H1 (cell line): ENCODE results near the gene ID2. TPM values are rescaled to one million over a fixed set of nuclear protein-coding genes. Genes with fewer than 3 reads are reported as not detected.

ENCODE experiments used
- CTCF ChIA-PET: fragments of 300-600 bp; sonication (Branson Sonifier 250); formaldehyde crosslinking; loops from one replicate; lab custom pipeline; 2021; ENCODE audit not compliant: partially characterized antibody; lab: Charles Lee
- POLR2A ChIA-PET: fragments of 300-600 bp; sonication (Branson Sonifier 250); formaldehyde crosslinking; loops from one replicate; lab custom pipeline; 2021; ENCODE audit warnings: inconsistent platforms; ENCODE audit not compliant: partially characterized antibody; lab: Charles Lee
- DNase-seq, 2 experiments: peaks; one replicate each; pipeline versions ENCODE4 v3.0.0 to v3.0.0-alpha.2; 2010 to 2022; ENCODE audit warnings: low spot score in 2 of 2, low read depth in 1 of 2, mixed read lengths in 1 of 2
- FAIRE-seq: peaks from 2 replicates; lab custom pipeline; 2011; peaks lifted over from hg19 to GRCh38; lab: Jason Lieb, UNC
- H2AFZ ChIP-seq: 2 replicates; pipeline ENCODE4 v1.8.1; 2012; ENCODE audit warnings: low read length, inconsistent platforms
- H2AK5ac ChIP-seq: 2 replicates; pipeline ENCODE4 v1.6.1; 2013; ENCODE audit warnings: low read depth, low read length
- H2BK120ac ChIP-seq: replicated peaks from 2 replicates; pipeline ENCODE3; 2013; ENCODE audit warnings: low read depth, low read length, inconsistent platforms
- H2BK12ac ChIP-seq: 2 replicates; pipeline ENCODE4 v1.6.1; 2013; ENCODE audit warnings: low read depth, low read length
- H2BK15ac ChIP-seq: 2 replicates; pipeline ENCODE4 v1.6.1; 2013; ENCODE audit warnings: low read length
- H2BK20ac ChIP-seq: 2 replicates; pipeline ENCODE4 v1.6.1; 2013; ENCODE audit warnings: low read length
- H2BK5ac ChIP-seq: 2 replicates; pipeline ENCODE4 v1.6.1; 2013; ENCODE audit warnings: low read depth, low read length
- H3K14ac ChIP-seq: 2 replicates; pipeline ENCODE4 v1.6.1; 2013; ENCODE audit warnings: inconsistent platforms; ENCODE audit not compliant: insufficient read length
- H3K18ac ChIP-seq: 2 replicates; pipeline ENCODE4 v1.6.1; 2013; ENCODE audit warnings: low read length; ENCODE audit errors: extremely low read depth
- H3K23ac ChIP-seq: 2 replicates; pipeline ENCODE4 v1.6.1; 2013; ENCODE audit warnings: inconsistent platforms; ENCODE audit not compliant: insufficient read length
- H3K23me2 ChIP-seq: 2 replicates; pipeline ENCODE4 v1.6.1; 2013; ENCODE audit warnings: low read depth, low read length
- H3K27ac ChIP-seq: 2 replicates; pipeline ENCODE4 v1.6.1; 2011; ENCODE audit warnings: low read depth, low read length, inconsistent platforms
- H3K27me3 ChIP-seq, 4 experiments: replicated peaks in 1 of 4; 1 replicate in 1 of 4; 2 replicates in 3 of 4; pipeline versions ENCODE4 v1.6.1 to v1.8.1; 2011 to 2013; ENCODE audit warnings: low read length in 3 of 4, mild to moderate bottlenecking in 3 of 4, inconsistent platforms in 2 of 4, mixed read lengths in 2 of 4, moderate library complexity in 1 of 4; ENCODE audit not compliant: control insufficient read depth in 3 of 4, insufficient read depth in 3 of 4; ENCODE audit errors: extremely low read depth in 1 of 4
- H3K36me3 ChIP-seq, 4 experiments: 2 replicates each; pipeline versions ENCODE4 v1.6.1 to v1.8.1; 2011 to 2013; ENCODE audit warnings: mild to moderate bottlenecking in 4 of 4, low read length in 3 of 4, moderate library complexity in 2 of 4, control low read depth in 1 of 4, inconsistent platforms in 1 of 4; ENCODE audit not compliant: insufficient read depth in 4 of 4, control insufficient read depth in 2 of 4
- H3K4ac ChIP-seq: replicated peaks from 2 replicates; pipeline ENCODE3; 2013; ENCODE audit warnings: low read length, low read depth, mixed read lengths, inconsistent platforms; ENCODE audit not compliant: insufficient read length
- H3K4me1 ChIP-seq, 4 experiments: replicated peaks in 1 of 4; 1 replicate in 1 of 4; 2 replicates in 3 of 4; pipeline versions ENCODE4 v1.6.1 to v1.8.1; 2011 to 2013; ENCODE audit warnings: low read length in 3 of 4, inconsistent platforms in 2 of 4, mixed read lengths in 1 of 4; ENCODE audit not compliant: insufficient read depth in 4 of 4, control insufficient read depth in 3 of 4
- H3K4me2 ChIP-seq, 2 experiments: 2 replicates each; pipeline versions ENCODE4 v1.6.1 to v1.8.1; 2011 to 2013; ENCODE audit warnings: low read depth in 2 of 2, low read length in 2 of 2, control low read depth in 1 of 2, inconsistent platforms in 1 of 2, mild to moderate bottlenecking in 1 of 2; ENCODE audit not compliant: insufficient read depth in 1 of 2
- H3K4me3 ChIP-seq, 4 experiments: fragments of 200-600, 300-600 bp in 1 of 4; sonication (generic), shearing (Covaris generic), sonication (Bioruptor Twin) in 1 of 4; 2 replicates each; pipeline versions ENCODE4 v1.5.1 to v1.8.1; 2011 to 2016; ENCODE audit warnings: low read length in 4 of 4, low read depth in 3 of 4, control low read depth in 2 of 4, inconsistent platforms in 2 of 4, mild to moderate bottlenecking in 2 of 4, mixed read lengths in 1 of 4, moderate library complexity in 1 of 4; ENCODE audit not compliant: insufficient read depth in 2 of 4; ENCODE audit errors: extremely low read depth in 1 of 4
- H3K56ac ChIP-seq: replicated peaks from 2 replicates; pipeline ENCODE3; 2013; ENCODE audit warnings: low read depth, mild to moderate bottlenecking, mixed read lengths, low read length, inconsistent platforms; ENCODE audit not compliant: insufficient read length
- H3K79me1 ChIP-seq: 2 replicates; pipeline ENCODE4 v1.6.1; 2013; ENCODE audit warnings: low read depth, low read length, control low read depth
- H3K79me2 ChIP-seq, 2 experiments: 2 replicates each; pipeline versions ENCODE4 v1.6.1 to v1.8.1; 2012 to 2013; ENCODE audit warnings: low read length in 2 of 2, mild to moderate bottlenecking in 2 of 2, inconsistent platforms in 1 of 2; ENCODE audit not compliant: insufficient read depth in 2 of 2, control insufficient read depth in 1 of 2
- H3K9ac ChIP-seq, 4 experiments: replicated peaks in 1 of 4; 1 replicate in 1 of 4; 2 replicates in 3 of 4; pipeline versions ENCODE4 v1.6.1 to v1.8.1; 2011 to 2013; ENCODE audit warnings: low read depth in 3 of 4, low read length in 3 of 4, control low read depth in 2 of 4, mild to moderate bottlenecking in 2 of 4, moderate library complexity in 2 of 4, inconsistent platforms in 1 of 4; ENCODE audit errors: extremely low read depth in 1 of 4
- H3K9me3 ChIP-seq, 2 experiments: 2 replicates each; pipeline versions ENCODE4 v1.6.1 to v1.8.1; 2012 to 2013; ENCODE audit warnings: mild to moderate bottlenecking in 2 of 2, moderate library complexity in 2 of 2, control low read depth in 1 of 2, inconsistent platforms in 1 of 2, low read depth in 1 of 2, low read length in 1 of 2, mixed read lengths in 1 of 2; ENCODE audit not compliant: insufficient read depth in 2 of 2
- H4K20me1 ChIP-seq, 2 experiments: replicated peaks in 1 of 2; 2 replicates each; pipeline versions ENCODE3 to v1.8.1; 2011 to 2013; ENCODE audit warnings: inconsistent platforms in 2 of 2, low read length in 2 of 2, mild to moderate bottlenecking in 1 of 2; ENCODE audit not compliant: insufficient read depth in 2 of 2, control insufficient read depth in 1 of 2
- H4K5ac ChIP-seq: 2 replicates; pipeline ENCODE4 v1.6.1; 2013; ENCODE audit warnings: low read length, low read depth, mixed read lengths, inconsistent platforms; ENCODE audit not compliant: insufficient read length
- H4K8ac ChIP-seq: 2 replicates; pipeline ENCODE4 v1.8.0; 2013; ENCODE audit warnings: mild to moderate bottlenecking, moderate library complexity, low read length, inconsistent platforms; ENCODE audit not compliant: insufficient read depth; ENCODE audit errors: extremely low read depth
- H4K91ac ChIP-seq: replicated peaks from 2 replicates; pipeline ENCODE3; 2013; ENCODE audit warnings: low read length, mixed read lengths, inconsistent platforms; ENCODE audit not compliant: insufficient read length
- ASH2L ChIP-seq: fragments of 200-600, 300-600 bp; sonication (generic); IDR thresholded peaks from one replicate; pipeline ENCODE4 v1.7.1; 2017; ENCODE audit warnings: low read length
- CBX8 ChIP-seq: fragments of 300-800, 300-1000 bp; sonication (generic); IDR thresholded peaks from 2 replicates; pipeline ENCODE4 v1.7.1; 2016; ENCODE audit warnings: low read depth, low read length, borderline replicate concordance
- CHD1 ChIP-seq: IDR thresholded peaks from 2 replicates; pipeline ENCODE4 v1.6.1; 2012; ENCODE audit warnings: low read depth, low read length, improper control_type of control experiment
- CTBP2 ChIP-seq: IDR thresholded peaks from 2 replicates; pipeline ENCODE4 v1.7.0; 2011; ENCODE audit warnings: borderline replicate concordance, mild to moderate bottlenecking, moderate library complexity, mixed read lengths, low read length; ENCODE audit not compliant: insufficient read depth, insufficient read length
- EP300 ChIP-seq, 2 experiments: IDR thresholded peaks; 1 replicate in 1 of 2; 2 replicates in 1 of 2; pipeline ENCODE4 v1.6.1; 2011 to 2012; ENCODE audit warnings: low read depth in 2 of 2, low read length in 2 of 2, mild to moderate bottlenecking in 2 of 2, borderline replicate concordance in 1 of 2, inconsistent platforms in 1 of 2, moderate library complexity in 1 of 2
- GTF2F1 ChIP-seq: IDR thresholded peaks from 2 replicates; pipeline ENCODE4 v1.6.1; 2012; ENCODE audit warnings: low read depth, low read length, improper control_type of control experiment, borderline replicate concordance
- JUND ChIP-seq: IDR thresholded peaks from 2 replicates; pipeline ENCODE4 v1.6.1; 2011; ENCODE audit warnings: mild to moderate bottlenecking, improper control_type of control experiment, low read length
- POLR2A ChIP-seq, 2 experiments: IDR thresholded peaks; 1 replicate in 1 of 2; 2 replicates in 1 of 2; pipeline ENCODE4 v1.6.1; 2011; ENCODE audit warnings: low read depth in 2 of 2, low read length in 2 of 2, mild to moderate bottlenecking in 2 of 2; ENCODE audit errors: control extremely low read depth in 1 of 2
- RAD21 ChIP-seq, 2 experiments: IDR thresholded peaks in 1 of 2; conservative IDR thresholded peaks in 1 of 2; 2 replicates each; pipeline ENCODE4 v1.6.1; 2011; ENCODE audit warnings: low read depth in 2 of 2, low read length in 2 of 2, improper control_type of control experiment in 1 of 2, inconsistent platforms in 1 of 2, mild to moderate bottlenecking in 1 of 2, moderate library complexity in 1 of 2
- SIRT6 ChIP-seq: IDR thresholded peaks from one replicate; pipeline ENCODE4 v1.7.1; 2012; ENCODE audit warnings: low read length, inconsistent platforms
- SRF ChIP-seq: IDR thresholded peaks from 2 replicates; pipeline ENCODE4 v1.6.1; 2011; ENCODE audit warnings: mild to moderate bottlenecking, low read depth, low read length, moderate library complexity
- TAF7 ChIP-seq: optimal IDR thresholded peaks from 2 replicates; pipeline ENCODE3; 2011; ENCODE audit warnings: low read depth, mild to moderate bottlenecking, inconsistent platforms, low read length, moderate library complexity, borderline replicate concordance
- WGBS, 2 experiments: shearing (Covaris generic) in 1 of 2; methylation state at CpG; one replicate each; pipeline versions ENCODE4 v1.1.6 to v1.1.7; 2013 to 2015; ENCODE audit warnings: low lambda C conversion rate in 2 of 2, mixed read lengths in 2 of 2, inconsistent platforms in 1 of 2, low coverage in 1 of 2, missing lambda C conversion rate in 1 of 2; ENCODE audit not compliant: insufficient replicate concordance in 2 of 2, insufficient coverage in 1 of 2, insufficient read length in 1 of 2; ENCODE audit errors: extremely low coverage in 1 of 2, missing lambda C conversion rate in 1 of 2; 5-methylcytosine and 5-hydroxymethylcytosine counted together
- polyA plus RNA-seq, 7 experiments: library from polyadenylated mRNA; depleted of rRNA in 3 of 7; stranded (reverse) in 5 of 7; unstranded in 2 of 7; fragments of >200 nt in 5 of 7; fragments of 200-250 nt in 2 of 7; gene quantifications; 1 replicate in 5 of 7; 2 replicates in 1 of 7; 4 replicates in 1 of 7; pipeline versions ENCODE4 v1.2.1 to v1.2.3, GENCODE V29; 2011 to 2013; ENCODE audit warnings: missing spikeins in 2 of 7, mixed read lengths in 2 of 7
- total RNA-seq: library from RNA; stranded (reverse); fragmentation: NEBNext Ultra II Directional; extraction: Animal tissue kit (Norgen Biotek cat#: 25700); gene quantifications from 2 replicates; pipeline ENCODE4 v1.2.1, GENCODE V29; 2021

ID2 gene
- total and polyA plus RNA-seq, 2 of the 8 experiments (the other 6 are each of a cell fraction or from before 2014, with no cell fraction given), result 36.7 to 214 TPM

GRCh38 chr2:8659735-8660492, 21.9 kb upstream of the ID2 start:
- no peak overlapping the region for H3K18ac ChIP-seq
- no peaks in the 10 kb centered on the region for H3K79me2 ChIP-seq
- no peaks in the 10 kb centered on the region for H4K20me1 ChIP-seq
- no peak overlapping the region for H3K4me3 ChIP-seq
- no peak overlapping the region for H3K4me2 ChIP-seq
- H2AFZ ChIP-seq, result no peak overlapping the region
- no peak for DNase-seq
- H3K9ac ChIP-seq, result no peak overlapping the region
- no peak overlapping the region for H3K4ac ChIP-seq
- H2BK15ac ChIP-seq, result no peak overlapping the region
- no peak overlapping the region for H2BK12ac ChIP-seq
- no peak overlapping the region for H3K14ac ChIP-seq
- H3K23ac ChIP-seq, result no peak overlapping the region
- no peak for FAIRE-seq
- no peaks in the 10 kb centered on the region for H3K36me3 ChIP-seq
- H4K8ac ChIP-seq, result peak overlapping the region; percentile 9; the same call in 1 of the 2 replicates
- no peak overlapping the region for H2BK20ac ChIP-seq
- no peaks in the 10 kb centered on the region for H3K9me3 ChIP-seq
- no peak overlapping the region for H4K91ac ChIP-seq
- H4K5ac ChIP-seq, result no peak overlapping the region
- 91% methylated on average over 18 of the region's 18 CpGs; no CpG with 5 or more reads in 1 of the 2 experiments for WGBS, 2 experiments
- no peak overlapping the region for H2AK5ac ChIP-seq
- CTCF ChIA-PET, result interaction anchor here (1.0 kb wide), 1 partner anchor 10 kb away, joined by 3 read pairs; no protein-coding TSS in a partner anchor
- no peak overlapping the region for H2BK120ac ChIP-seq
- peaks cover 0 to 3% (median 0%) of the 10 kb centered on the region in 4 experiments; a peak in 1 of 7 replicates for H3K4me1 ChIP-seq
- H2BK5ac ChIP-seq, result no peak overlapping the region
- no peak overlapping the region for H3K56ac ChIP-seq
- H3K23me2 ChIP-seq, result no peaks in the 10 kb centered on the region
- no peak overlapping the region for H3K27ac ChIP-seq
- no peaks in the 10 kb centered on the region for H3K79me1 ChIP-seq
- POLR2A ChIA-PET, result interaction anchor here (0.9 kb wide), 1 partner anchor 20 kb away, joined by 3 read pairs; no protein-coding TSS in a partner anchor
- peaks cover 0 to 2% (median 0%) of the 10 kb centered on the region in 4 experiments; a peak in 1 of 7 replicates for H3K27me3 ChIP-seq
- no peak for TF ChIP-seq SRF
- no peak for TF ChIP-seq GTF2F1
- no peak for TF ChIP-seq TAF7
- no peak for TF ChIP-seq POLR2A (IDR thresholded peaks at IDR 0.05; ENCODE audit: control extremely low read depth in 1 of 2, low read depth in 2 of 2, low read length in 2 of 2)
- no peak for TF ChIP-seq CBX8
- TF ChIP-seq JUND, result no peak
- no peak for TF ChIP-seq SIRT6
- TF ChIP-seq EP300 (IDR thresholded peaks at IDR 0.05; ENCODE audit: borderline replicate concordance in 1 of 2, low read depth in 2 of 2, low read length in 2 of 2), result no peak
- no peak for TF ChIP-seq ASH2L
- no peak for TF ChIP-seq CHD1
- no peak for TF ChIP-seq CTBP2
- TF ChIP-seq RAD21 (IDR thresholded peaks at IDR 0.05 in 1 of 2, conservative IDR thresholded peaks at IDR 0.05 in 1 of 2; ENCODE audit: low read depth in 2 of 2, low read length in 2 of 2), result no peak
